ENCODE results near the gene CLTCL1.

Gene CLTCL1

GRCh38 chr22:19196841-19197612 is 94.5 kb downstream of the CLTCL1 start:
- DNase-seq (ENCODE audit: low read depth) = no peak
- TF ChIP-seq CTCF (IDR thresholded peaks at IDR 0.05; ENCODE audit: control insufficient read depth, extremely low read depth, insufficient read depth) = no peak

GRCh38 chr22:19195796-19196731 is 95.5 kb downstream of the CLTCL1 start:
- H3K4me3 ChIP-seq (ENCODE audit: low read depth, low read length) = no peak overlapping the region
- no peak for DNase-seq (ENCODE audit: low read depth)
- TF ChIP-seq CTCF (IDR thresholded peaks at IDR 0.05; ENCODE audit: control insufficient read depth, extremely low read depth, insufficient read depth) = no peak

More at GRCh38 chr22:19196841-19197612, 94.5 kb downstream of the CLTCL1 start:
- no peak overlapping the region for H3K4me3 ChIP-seq (ENCODE audit: low read depth, low read length)

GRCh38 chr22:19194766-19195536 is 96.6 kb downstream of the CLTCL1 start:
- no peak for TF ChIP-seq CTCF (IDR thresholded peaks at IDR 0.05; ENCODE audit: control insufficient read depth, extremely low read depth, insufficient read depth)
- H3K4me3 ChIP-seq (ENCODE audit: low read depth, low read length) = no peak overlapping the region
- DNase-seq (ENCODE audit: low read depth) = no peak

GRCh38 chr22:19193879-19194278 is 97.6 kb downstream of the CLTCL1 start:
- DNase-seq (ENCODE audit: low read depth) = no peak
- TF ChIP-seq CTCF (IDR thresholded peaks at IDR 0.05; ENCODE audit: control insufficient read depth, extremely low read depth, insufficient read depth) = no peak
- no peak overlapping the region for H3K4me3 ChIP-seq (ENCODE audit: low read depth, low read length)

GRCh38 chr22:19187716-19188563 is 103.6 kb downstream of the CLTCL1 start:
- TF ChIP-seq CTCF (IDR thresholded peaks at IDR 0.05; ENCODE audit: control insufficient read depth, extremely low read depth, insufficient read depth) = no peak
- no peak overlapping the region for H3K4me3 ChIP-seq (ENCODE audit: low read depth, low read length)
- no peak for DNase-seq (ENCODE audit: low read depth)

Data from LNCaP clone FGC (cell line).